EL (cell line): Measurements from ENCODE around the gene UQCRC2.
"Not testable (repeated sequence)": the region's sequence is repeated elsewhere in the genome, so short reads cannot be mapped to it uniquely, and the experiment has no call there.

ENCODE experiments used
- DNase-seq: peaks from one replicate; pipeline ENCODE4 v3.0.0-alpha.2; 2016

UQCRC2 gene

GRCh38 chr16:22013486-22013885, 60.3 kb downstream of the UQCRC2 start:
- DNase-seq = no peak

GRCh38 chr16:22014271-22014873, 61.2 kb downstream of the UQCRC2 start:
- no peak for DNase-seq

DNA sequence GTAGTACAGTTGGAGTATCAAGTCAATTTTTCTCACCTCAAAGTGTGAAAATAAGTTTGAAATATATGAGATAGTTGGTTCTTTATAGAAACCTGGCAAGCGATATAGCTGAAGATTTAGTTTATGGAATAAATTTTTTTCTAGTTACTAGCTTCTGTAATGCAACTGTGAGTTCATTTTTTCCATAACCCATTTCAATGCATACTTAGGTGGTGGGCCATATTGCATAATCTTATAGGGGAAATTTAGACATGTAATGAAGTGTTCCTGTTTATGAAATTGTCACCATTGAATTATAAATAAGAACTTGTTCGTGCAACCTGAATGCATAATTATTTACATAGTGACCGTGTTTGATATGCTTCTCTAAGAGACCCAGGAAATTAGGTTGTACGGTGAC, 63.8 kb downstream of the UQCRC2 start:
- DNase-seq = no peak

GRCh38 chr16:22018559-22018958, 65.4 kb downstream of the UQCRC2 start:
- no peak for DNase-seq

DNA sequence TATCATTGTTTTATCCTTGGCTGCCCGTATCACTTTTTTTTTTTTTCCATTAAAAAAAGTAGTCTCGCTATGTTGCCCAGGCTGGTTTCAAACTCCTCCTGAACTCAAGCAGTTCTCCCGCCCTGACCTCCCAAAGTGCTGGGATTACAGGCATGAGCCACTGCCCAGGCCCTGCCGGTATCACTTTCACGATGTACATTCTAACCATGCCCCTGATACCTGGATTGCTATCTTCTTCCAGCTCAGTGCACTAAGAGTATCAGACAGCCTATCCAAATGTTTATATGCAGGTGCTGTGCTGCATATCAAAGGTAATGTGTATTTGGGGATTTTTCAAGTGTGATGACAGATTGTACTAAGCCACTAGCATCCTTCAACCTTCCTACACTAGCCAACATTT, 69.0 kb downstream of the UQCRC2 start:
- DNase-seq = no peak

- no peak for DNase-seq
Measured at GRCh38 chr16:22023505-22023904, 70.3 kb downstream of the UQCRC2 start.

DNA sequence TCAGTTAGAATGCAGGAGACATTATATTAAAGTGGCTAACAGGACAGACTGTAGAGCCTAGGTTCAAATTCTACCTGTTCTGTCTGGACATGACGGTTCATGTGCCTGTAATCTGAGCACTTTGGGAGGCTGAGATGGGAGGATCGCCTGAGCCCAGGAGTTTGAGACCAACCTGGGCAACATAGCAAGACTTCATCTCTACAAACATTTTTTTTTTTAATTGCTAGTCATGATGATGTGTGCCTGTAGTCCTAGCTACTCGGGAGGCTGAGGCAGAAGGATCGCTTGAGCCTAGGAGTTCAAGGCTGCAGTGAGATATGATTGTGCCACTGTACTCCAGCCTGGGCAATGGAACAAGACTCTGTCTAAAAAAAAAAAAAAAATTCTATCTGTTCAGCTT, 71.6 kb downstream of the UQCRC2 start:
- not testable (repeated sequence) for DNase-seq

DNA sequence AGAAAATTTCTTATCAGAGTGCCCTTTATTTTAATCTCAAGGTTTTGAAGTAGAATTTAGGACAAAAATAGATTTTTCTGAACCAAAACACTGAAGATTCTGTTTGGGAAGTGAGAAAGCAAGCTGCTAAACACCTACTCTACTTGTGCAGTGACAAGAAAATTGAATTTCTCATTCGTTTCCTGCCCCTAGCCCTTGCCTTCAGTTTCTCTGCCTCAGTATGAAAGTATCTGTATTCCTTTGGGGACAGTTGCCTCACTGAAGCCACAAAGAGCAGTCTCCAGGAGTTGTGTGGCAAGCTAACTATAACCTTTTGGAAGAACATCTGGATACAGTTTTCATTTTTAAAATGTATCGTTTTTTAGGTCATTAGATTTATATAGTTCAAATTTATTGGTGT, 74.5 kb downstream of the UQCRC2 start:
- no peak for DNase-seq

DNA sequence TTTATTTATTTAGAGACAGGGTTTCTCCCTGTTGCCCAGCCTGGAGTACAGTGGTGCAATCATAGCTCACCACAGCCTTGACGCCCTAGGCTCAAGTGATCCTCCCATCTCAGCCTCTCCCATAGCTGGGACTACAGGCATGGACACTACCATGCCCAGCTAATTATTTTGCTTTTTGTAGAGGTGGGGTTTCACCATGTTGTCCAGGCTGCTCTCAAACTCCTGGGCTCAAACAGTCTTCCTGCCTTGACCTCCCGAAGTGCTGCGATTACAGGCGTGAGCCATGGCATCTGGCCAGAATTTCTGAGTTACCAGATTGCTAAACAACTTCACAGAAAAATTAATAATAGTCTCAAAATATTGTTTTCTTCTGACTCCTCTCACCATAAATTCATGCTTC, 76.5 kb downstream of the UQCRC2 start:
- no peak for DNase-seq

DNA sequence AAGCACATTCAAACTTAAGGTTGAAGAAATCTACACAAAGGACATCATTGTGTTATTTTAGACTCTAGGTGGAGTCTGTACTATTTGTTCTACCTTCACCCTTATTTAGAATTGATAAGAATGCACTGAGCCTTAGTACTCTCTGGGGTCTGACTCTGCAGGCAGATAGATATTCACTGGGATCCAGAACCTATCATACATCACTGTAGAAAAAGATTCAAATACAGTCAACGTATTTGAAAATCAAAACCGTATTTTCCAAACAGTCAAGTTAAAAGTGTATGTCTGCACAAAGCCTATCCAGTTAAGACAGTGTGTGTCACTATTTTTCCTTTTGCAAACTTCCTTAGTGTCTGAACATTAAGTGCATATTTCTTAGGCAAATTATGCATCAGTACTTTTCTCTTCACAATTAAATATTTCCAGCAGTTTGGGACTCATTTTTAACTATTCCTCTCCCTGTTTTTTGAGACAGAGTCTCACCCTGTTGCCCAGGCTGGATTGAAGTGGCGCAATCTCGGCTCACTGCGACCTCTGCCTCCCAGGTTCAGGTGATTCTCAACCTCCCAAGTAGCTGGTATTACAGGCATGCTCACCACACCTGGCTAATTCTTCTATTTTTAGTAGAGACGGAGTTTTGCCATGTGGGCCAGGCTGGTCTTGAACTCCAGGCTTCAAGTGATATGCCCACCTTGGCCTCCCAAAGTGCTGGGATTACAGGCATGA, 77.1 kb downstream of the UQCRC2 start:
- DNase-seq = no peak

GRCh38 chr16:22031483-22032083, 78.4 kb downstream of the UQCRC2 start:
- DNase-seq = no peak
